CD14-positive monocyte (primary cell): ENCODE data around the gene PADI1. TPM values are rescaled to one million over a fixed set of nuclear protein-coding genes. Genes with fewer than 3 reads are reported as not detected.
A peak's percentile ranks its signal among the peaks of the same experiment; 100 is the strongest.

Source experiments
- DNase-seq, 3 donors: peaks; one replicate each; pipeline ENCODE4 v3.0.0-alpha.2; 2011 to 2022
- H2AFZ ChIP-seq: 2 replicates; pipeline ENCODE4 v1.6.0; 2012; ENCODE audit warnings: mild to moderate bottlenecking, low read depth, low read length, inconsistent platforms; ENCODE audit not compliant: insufficient read depth, poor library complexity, severe bottlenecking
- H3K27ac ChIP-seq, 2 donors: 1 replicate in 1 of 2; 2 replicates in 1 of 2; pipeline ENCODE4 v1.5.1; 2012 to 2013; ENCODE audit warnings: low read length in 2 of 2, control low read depth in 1 of 2, inconsistent platforms in 1 of 2, low read depth in 1 of 2, mild to moderate bottlenecking in 1 of 2
- H3K27me3 ChIP-seq, 2 donors: one replicate each; pipeline versions ENCODE4 v1.6.0 to v1.6.1; 2011 to 2013; ENCODE audit warnings: low read length in 2 of 2; ENCODE audit not compliant: control insufficient read depth in 2 of 2, insufficient read depth in 2 of 2
- H3K36me3 ChIP-seq, 2 donors: replicated peaks in 1 of 2; 1 replicate in 1 of 2; 2 replicates in 1 of 2; pipeline versions ENCODE4 v1.5.1 to v1.6.1; 2012 to 2013; ENCODE audit warnings: low read length in 2 of 2, control low read depth in 1 of 2, inconsistent platforms in 1 of 2, mild to moderate bottlenecking in 1 of 2; ENCODE audit not compliant: insufficient read depth in 2 of 2, control insufficient read depth in 1 of 2
- H3K4me1 ChIP-seq, 2 donors: 1 replicate in 1 of 2; 2 replicates in 1 of 2; pipeline versions ENCODE4 v1.5.1 to v1.6.1; 2012 to 2013; ENCODE audit warnings: low read length in 2 of 2, control low read depth in 1 of 2, inconsistent platforms in 1 of 2, mild to moderate bottlenecking in 1 of 2, moderate library complexity in 1 of 2; ENCODE audit not compliant: insufficient read depth in 2 of 2, control insufficient read depth in 1 of 2
- H3K4me2 ChIP-seq: replicated peaks from 2 replicates; pipeline ENCODE3; 2012; ENCODE audit warnings: low read length, moderate library complexity, mild to moderate bottlenecking; ENCODE audit not compliant: poor library complexity, severe bottlenecking; ENCODE audit errors: extremely low read depth
- H3K4me3 ChIP-seq, 3 experiments: fragments of 200-600 bp in 1 of 3; sonication (generic) in 1 of 3; replicated peaks in 1 of 3; 1 replicate in 2 of 3; 2 replicates in 1 of 3; pipeline ENCODE4 v1.5.1; 2011 to 2013; ENCODE audit warnings: low read length in 3 of 3, mild to moderate bottlenecking in 3 of 3, control low read depth in 2 of 3, low read depth in 2 of 3, inconsistent platforms in 1 of 3, moderate library complexity in 1 of 3
- H3K79me2 ChIP-seq: 2 replicates; pipeline ENCODE4 v1.6.0; 2012; ENCODE audit warnings: mild to moderate bottlenecking, control low read depth, inconsistent platforms, low read length, moderate library complexity; ENCODE audit not compliant: insufficient read depth
- H3K9ac ChIP-seq: 2 replicates; pipeline ENCODE4 v1.6.0; 2017; ENCODE audit warnings: low read length, mild to moderate bottlenecking; ENCODE audit not compliant: insufficient read depth, poor library complexity, severe bottlenecking
- H3K9me3 ChIP-seq, 2 donors: replicated peaks in 1 of 2; 1 replicate in 1 of 2; 2 replicates in 1 of 2; pipeline versions ENCODE4 v1.5.1 to v1.6.1; 2012 to 2013; ENCODE audit warnings: low read length in 2 of 2, control low read depth in 1 of 2; ENCODE audit not compliant: control insufficient read depth in 1 of 2, insufficient read depth in 1 of 2
- H4K20me1 ChIP-seq: 2 replicates; pipeline ENCODE4 v1.6.0; 2012; ENCODE audit warnings: mild to moderate bottlenecking, low read length, control low read depth, moderate library complexity; ENCODE audit not compliant: insufficient read depth
- H3K27ac Mint-ChIP-seq, 7 donors: one replicate each; pipeline ENCODE4 v1.8.0; 2020; ENCODE audit warnings: mild to moderate bottlenecking in 7 of 7, mixed read lengths in 7 of 7, moderate library complexity in 6 of 7, inconsistent platforms in 2 of 7
- H3K27me3 Mint-ChIP-seq, 3 donors: one replicate each; pipeline ENCODE4 v1.8.0; 2021 to 2022; ENCODE audit warnings: low read depth in 3 of 3, mild to moderate bottlenecking in 3 of 3, mixed read lengths in 3 of 3, moderate library complexity in 3 of 3, inconsistent platforms in 1 of 3
- H3K36me3 Mint-ChIP-seq, 2 donors: one replicate each; pipeline ENCODE4 v1.8.0; 2020; ENCODE audit warnings: mixed read lengths in 2 of 2, inconsistent platforms in 1 of 2, mild to moderate bottlenecking in 1 of 2
- H3K4me1 Mint-ChIP-seq: one replicate; pipeline ENCODE4 v1.8.0; 2020; ENCODE audit warnings: mild to moderate bottlenecking, mixed read lengths
- H3K4me3 Mint-ChIP-seq, 2 donors: one replicate each; pipeline ENCODE4 v1.8.0; 2020; ENCODE audit warnings: mild to moderate bottlenecking in 2 of 2, mixed read lengths in 2 of 2, moderate library complexity in 1 of 2
- H3K9me3 Mint-ChIP-seq, 7 donors: one replicate each; pipeline ENCODE4 v1.8.0; 2020 to 2022; ENCODE audit warnings: mixed read lengths in 7 of 7, mild to moderate bottlenecking in 6 of 7, moderate library complexity in 6 of 7, inconsistent platforms in 2 of 7
- WGBS: methylation state at CpG from one replicate; pipeline ENCODE4 v1.1.5; 2013; ENCODE audit warnings: missing lambda C conversion rate; ENCODE audit not compliant: insufficient coverage; 5-methylcytosine and 5-hydroxymethylcytosine counted together
- intact Hi-C, 2 donors: fragments of 100-400 bp; cut with micrococcal nuclease; formaldehyde crosslinking; loops; one replicate each; pipeline versions ENCODE4 v1.15.0 to v1.15.1; 2023
- polyA plus RNA-seq, 3 donors: library from polyadenylated mRNA; depleted of rRNA in 1 of 3; unstranded in 2 of 3; stranded (reverse) in 1 of 3; fragments of 300-500 nt in 2 of 3; fragments of >200 nt in 1 of 3; fragmentation: Illumina TruSeq in 2 of 3; gene quantifications; 1 replicate in 2 of 3; 2 replicates in 1 of 3; pipeline ENCODE4 v1.2.3, GENCODE V29; 2012 to 2021
- TF ChIP-seq, protein P1 (sequence below): fragments of 200-600 bp; IDR thresholded peaks from one replicate; pipeline ENCODE4 v1.8.0; 2022; ENCODE audit warnings: antibody characterized with exemption, mild to moderate bottlenecking

Gene PADI1
- polyA plus RNA-seq, 3 donors = not detected

GRCh38 chr1:17211377-17211776 lies 6.4 kb downstream of the PADI1 start:
- Histone ChIP-seq H3K9me3 (no peaks in the 10 kb centered on the region), H3K27me3 (no peaks in the 10 kb centered on the region), H3K27ac (no peak overlapping the region), H3K9ac (no peak overlapping the region), H4K20me1 (no peaks in the 10 kb centered on the region), H2AFZ (no peak overlapping the region), H3K4me1 (peaks cover 43 to 46% of the 10 kb centered on the region in 2 donors), H3K4me2 (no peak overlapping the region), H3K4me3 (no peak overlapping the region), H3K79me2 (no peaks in the 10 kb centered on the region), H3K36me3 (no peaks in the 10 kb centered on the region)
- Mint-ChIP-seq H3K27ac (no peak overlapping the region), H3K4me3 (no peak overlapping the region), H3K36me3 (peaks cover 0 to 1% of the 10 kb centered on the region in 2 donors), H3K9me3 (peaks cover 0 to 3% (median 0%) of the 10 kb centered on the region in 7 donors), H3K27me3 (peaks cover 12 to 20% (median 17%) of the 10 kb centered on the region in 3 donors), H3K4me1 (peaks cover 47% of the 10 kb centered on the region)
- intact Hi-C loops = no loop called here
- DNase-seq = no peak
- TF ChIP-seq, protein P1, sequence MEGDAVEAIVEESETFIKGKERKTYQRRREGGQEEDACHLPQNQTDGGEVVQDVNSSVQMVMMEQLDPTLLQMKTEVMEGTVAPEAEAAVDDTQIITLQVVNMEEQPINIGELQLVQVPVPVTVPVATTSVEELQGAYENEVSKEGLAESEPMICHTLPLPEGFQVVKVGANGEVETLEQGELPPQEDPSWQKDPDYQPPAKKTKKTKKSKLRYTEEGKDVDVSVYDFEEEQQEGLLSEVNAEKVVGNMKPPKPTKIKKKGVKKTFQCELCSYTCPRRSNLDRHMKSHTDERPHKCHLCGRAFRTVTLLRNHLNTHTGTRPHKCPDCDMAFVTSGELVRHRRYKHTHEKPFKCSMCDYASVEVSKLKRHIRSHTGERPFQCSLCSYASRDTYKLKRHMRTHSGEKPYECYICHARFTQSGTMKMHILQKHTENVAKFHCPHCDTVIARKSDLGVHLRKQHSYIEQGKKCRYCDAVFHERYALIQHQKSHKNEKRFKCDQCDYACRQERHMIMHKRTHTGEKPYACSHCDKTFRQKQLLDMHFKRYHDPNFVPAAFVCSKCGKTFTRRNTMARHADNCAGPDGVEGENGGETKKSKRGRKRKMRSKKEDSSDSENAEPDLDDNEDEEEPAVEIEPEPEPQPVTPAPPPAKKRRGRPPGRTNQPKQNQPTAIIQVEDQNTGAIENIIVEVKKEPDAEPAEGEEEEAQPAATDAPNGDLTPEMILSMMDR = no peak
- 100% methylated on average over 2 of the region's 5 CpGs for WGBS

- Mint-ChIP-seq H3K9me3 (peaks cover 0 to 3% (median 0%) of the 10 kb centered on the region in 7 donors), H3K4me3 (no peak overlapping the region), H3K4me1 (peaks cover 41% of the 10 kb centered on the region), H3K27me3 (peaks cover 12 to 20% (median 17%) of the 10 kb centered on the region in 3 donors), H3K27ac (peak overlapping the region in 1 of 7 donors; percentile 54), H3K36me3 (peaks cover 0 to 1% of the 10 kb centered on the region in 2 donors)
- DNase-seq = no peak
- Histone ChIP-seq H3K4me1 (peaks cover 36 to 39% of the 10 kb centered on the region in 2 donors), H3K36me3 (no peaks in the 10 kb centered on the region), H3K4me3 (no peak overlapping the region), H3K9me3 (no peaks in the 10 kb centered on the region), H3K4me2 (no peak overlapping the region), H3K9ac (peak overlapping the region; percentile 28), H3K79me2 (no peaks in the 10 kb centered on the region), H4K20me1 (no peaks in the 10 kb centered on the region), H3K27me3 (no peaks in the 10 kb centered on the region), H3K27ac (no peak overlapping the region), H2AFZ (no peak overlapping the region)
- 75% methylated on average over 10 of the region's 10 CpGs for WGBS
- TF ChIP-seq, protein P1 = no peak
- intact Hi-C loops = no loop called here
These were observed 7.1 kb downstream of the PADI1 start for GRCh38 chr1:17212009-17212408.
